ENCODE measurements around the gene RUFY3. TPM values are rescaled to one million over a fixed set of nuclear protein-coding genes. Genes with fewer than 3 reads are reported as not detected.

The RUFY3 gene
- total and polyA plus RNA-seq, 9 of the 15 experiments (the other 6 are each of a cell fraction or from before 2014, with no cell fraction given) = 4.2 to 31.1 (median 21.5) TPM

GRCh38 chr4:70839589-70840093 is 117.9 kb downstream of the RUFY3 start, which contains the start of gene GRSF1 (continued):
- TF ChIP-seq MGA (IDR thresholded peaks at IDR 0.05) = 0 out of 2 replicates have a peak, but pooled peaks have one; percentile 12
- TF ChIP-seq CHD1 (IDR thresholded peaks at IDR 0.05; ENCODE audit: low read length) = peak; percentile 67
- TF ChIP-seq FIP1L1 (IDR thresholded peaks at IDR 0.05; ENCODE audit: low read depth, low read length, poor library complexity, severe bottlenecking) = peak; percentile 23
- TF ChIP-seq JUN (IDR thresholded peaks at IDR 0.05; ENCODE audit: borderline replicate concordance, low read depth, low read length) = 0 out of 2 replicates have a peak, but pooled peaks have one; percentile 8
- TF ChIP-seq JUN (CRISPR knock-in tag; IDR thresholded peaks at IDR 0.05; ENCODE audit: borderline replicate concordance) = no peak
- TF ChIP-seq PHTF2 (CRISPR knock-in tag; IDR thresholded peaks at IDR 0.05) = no peak
- 0 out of 2 replicates have a peak, but pooled peaks have one; percentile 1 for TF ChIP-seq ZNF282 (CRISPR knock-in tag; IDR thresholded peaks at IDR 0.05)
- TF ChIP-seq, protein P1, sequence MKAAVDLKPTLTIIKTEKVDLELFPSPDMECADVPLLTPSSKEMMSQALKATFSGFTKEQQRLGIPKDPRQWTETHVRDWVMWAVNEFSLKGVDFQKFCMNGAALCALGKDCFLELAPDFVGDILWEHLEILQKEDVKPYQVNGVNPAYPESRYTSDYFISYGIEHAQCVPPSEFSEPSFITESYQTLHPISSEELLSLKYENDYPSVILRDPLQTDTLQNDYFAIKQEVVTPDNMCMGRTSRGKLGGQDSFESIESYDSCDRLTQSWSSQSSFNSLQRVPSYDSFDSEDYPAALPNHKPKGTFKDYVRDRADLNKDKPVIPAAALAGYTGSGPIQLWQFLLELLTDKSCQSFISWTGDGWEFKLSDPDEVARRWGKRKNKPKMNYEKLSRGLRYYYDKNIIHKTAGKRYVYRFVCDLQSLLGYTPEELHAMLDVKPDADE (conservative IDR thresholded peaks at IDR 0.05; ENCODE audit: control insufficient read depth, low read depth, low read length) = peak; percentile 85
- no peak for TF ChIP-seq E2F5 (CRISPR knock-in tag; IDR thresholded peaks at IDR 0.05)

Measured in K562 (cell line).